ENCODE data around the gene UBLCP1. TPM values are rescaled to one million over a fixed set of nuclear protein-coding genes. Genes with fewer than 3 reads are reported as not detected.

UBLCP1 gene
- total RNA-seq, 1 experiment from 2014 or later: 32.9 TPM

DNA sequence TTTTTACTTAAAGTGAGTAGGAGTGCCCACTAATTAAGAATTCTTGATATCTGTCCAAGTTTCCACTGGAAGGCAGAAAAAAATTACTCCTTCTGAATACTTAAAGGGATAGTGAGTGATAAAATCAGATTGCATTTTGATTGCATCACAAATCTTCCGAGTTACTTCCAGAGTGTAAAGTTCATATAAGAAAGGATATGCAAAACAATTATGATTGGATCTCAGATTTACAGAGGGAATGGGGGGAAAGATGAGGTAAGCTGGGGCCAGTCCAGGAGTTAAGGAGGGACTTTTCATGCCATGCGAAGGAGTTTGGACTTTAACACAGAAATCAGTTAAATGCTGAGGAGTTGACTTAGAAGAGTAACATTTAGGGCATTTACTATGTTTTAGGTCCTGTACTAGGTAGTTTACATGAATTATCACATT lies 44.5 kb upstream of the UBLCP1 start:
- H3K9me3 ChIP-seq (ENCODE audit: control insufficient read depth in 1 of 2, insufficient read depth in 1 of 2, low read depth in 1 of 2, low read length in 2 of 2): no peaks in the 10 kb centered on the region
- H3K27me3 ChIP-seq (ENCODE audit: insufficient read depth, low read length): no peaks in the 10 kb centered on the region
- CTCF ChIA-PET: no interaction called here
- no peak for ATAC-seq
- RAD21 ChIA-PET (ENCODE audit: low non-redundant PET in 1 of 2, low total read pairs in 2 of 2, uncharacterized antibody in 2 of 2, unreplicated experiment in 2 of 2): no interaction called here
- peaks cover 3 to 6% of the 10 kb centered on the region in 2 experiments; a peak in 3 of 4 replicates for H3K4me1 ChIP-seq (ENCODE audit: control insufficient read depth in 1 of 2, insufficient read depth in 2 of 2, low read length in 2 of 2)
- H3K36me3 ChIP-seq (ENCODE audit: control insufficient read depth in 1 of 2, insufficient read depth in 2 of 2, low read length in 2 of 2): no peaks in the 10 kb centered on the region
- no peak overlapping the region for H3K4me3 ChIP-seq (replicated peaks in 1 of 2; ENCODE audit: low read depth in 1 of 2, low read length in 2 of 2)
- no peaks in the 10 kb centered on the region for H3K79me2 ChIP-seq (ENCODE audit: insufficient read depth, low read length)
- no peaks in the 10 kb centered on the region for H4K20me1 ChIP-seq (ENCODE audit: insufficient read depth)
- intact Hi-C loops (cut with micrococcal nuclease): no loop called here
- no peak overlapping the region for H3K27ac ChIP-seq (ENCODE audit: low read depth, low read length)
- H3K4me2 ChIP-seq (ENCODE audit: low read length): no peak overlapping the region
- no TSS peak for BruUV-seq (replicated peaks)
- no peak for DNase-seq (ENCODE audit: low read depth, low spot score)
- H3K9ac ChIP-seq (ENCODE audit: low read length): no peak overlapping the region
- POLR2A ChIA-PET: no interaction called here
- no peaks in the 10 kb centered on the region for H3K9me2 ChIP-seq (ENCODE audit: insufficient read depth)
- no peak overlapping the region for H2AFZ ChIP-seq (ENCODE audit: low read depth, low read length, poor library complexity, severe bottlenecking)
- TF ChIP-seq ELF1 (IDR thresholded peaks at IDR 0.05; ENCODE audit: borderline replicate concordance, low read depth) (no peak), TCF7L2 (IDR thresholded peaks at IDR 0.05; ENCODE audit: borderline replicate concordance, extremely low read depth, insufficient read depth, insufficient read length) (no peak), CBX3 (IDR thresholded peaks at IDR 0.05; ENCODE audit: low read depth) (0 out of 2 replicates have a peak, but pooled peaks have one; percentile 25), POLR2A (IDR thresholded peaks at IDR 0.05; ENCODE audit: borderline replicate concordance, extremely low read depth, insufficient read depth, insufficient read length) (no peak), JUND (IDR thresholded peaks at IDR 0.05) (peak; percentile 48; the same call in 1 of the 2 replicates), ZFX (IDR thresholded peaks at IDR 0.05) (no peak), SP1 (IDR thresholded peaks at IDR 0.05; ENCODE audit: low read depth) (peak; percentile 74), SRF (IDR thresholded peaks at IDR 0.05; ENCODE audit: low read depth) (no peak), RAD21 (IDR thresholded peaks at IDR 0.05; ENCODE audit: low read depth) (no peak), EZH2phosphoT487 (IDR thresholded peaks at IDR 0.05; ENCODE audit: borderline replicate concordance) (no peak), POLR2AphosphoS5 (IDR thresholded peaks at IDR 0.05; ENCODE audit: low read depth, low read length) (no peak), EGR1 (IDR thresholded peaks at IDR 0.05; ENCODE audit: low read depth) (peak; percentile 51; the same call in 1 of the 2 replicates), YY1 (IDR thresholded peaks at IDR 0.05; ENCODE audit: extremely low read depth, insufficient replicate concordance, low read depth, low read length) (no peak), FOSL1 (IDR thresholded peaks at IDR 0.05; ENCODE audit: low read depth) (no peak), SIN3A (IDR thresholded peaks at IDR 0.05; ENCODE audit: low read depth) (no peak), ZNF274 (IDR thresholded peaks at IDR 0.05; ENCODE audit: low read depth, low read length) (no peak), MAX (IDR thresholded peaks at IDR 0.05) (peak; percentile 48), CEBPB (IDR thresholded peaks at IDR 0.05; ENCODE audit: low read depth) (peak; percentile 97)
- TF ChIP-seq, protein P1, sequence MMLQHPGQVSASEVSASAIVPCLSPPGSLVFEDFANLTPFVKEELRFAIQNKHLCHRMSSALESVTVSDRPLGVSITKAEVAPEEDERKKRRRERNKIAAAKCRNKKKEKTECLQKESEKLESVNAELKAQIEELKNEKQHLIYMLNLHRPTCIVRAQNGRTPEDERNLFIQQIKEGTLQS (IDR thresholded peaks at IDR 0.05): no peak
- TF ChIP-seq, protein P2, sequence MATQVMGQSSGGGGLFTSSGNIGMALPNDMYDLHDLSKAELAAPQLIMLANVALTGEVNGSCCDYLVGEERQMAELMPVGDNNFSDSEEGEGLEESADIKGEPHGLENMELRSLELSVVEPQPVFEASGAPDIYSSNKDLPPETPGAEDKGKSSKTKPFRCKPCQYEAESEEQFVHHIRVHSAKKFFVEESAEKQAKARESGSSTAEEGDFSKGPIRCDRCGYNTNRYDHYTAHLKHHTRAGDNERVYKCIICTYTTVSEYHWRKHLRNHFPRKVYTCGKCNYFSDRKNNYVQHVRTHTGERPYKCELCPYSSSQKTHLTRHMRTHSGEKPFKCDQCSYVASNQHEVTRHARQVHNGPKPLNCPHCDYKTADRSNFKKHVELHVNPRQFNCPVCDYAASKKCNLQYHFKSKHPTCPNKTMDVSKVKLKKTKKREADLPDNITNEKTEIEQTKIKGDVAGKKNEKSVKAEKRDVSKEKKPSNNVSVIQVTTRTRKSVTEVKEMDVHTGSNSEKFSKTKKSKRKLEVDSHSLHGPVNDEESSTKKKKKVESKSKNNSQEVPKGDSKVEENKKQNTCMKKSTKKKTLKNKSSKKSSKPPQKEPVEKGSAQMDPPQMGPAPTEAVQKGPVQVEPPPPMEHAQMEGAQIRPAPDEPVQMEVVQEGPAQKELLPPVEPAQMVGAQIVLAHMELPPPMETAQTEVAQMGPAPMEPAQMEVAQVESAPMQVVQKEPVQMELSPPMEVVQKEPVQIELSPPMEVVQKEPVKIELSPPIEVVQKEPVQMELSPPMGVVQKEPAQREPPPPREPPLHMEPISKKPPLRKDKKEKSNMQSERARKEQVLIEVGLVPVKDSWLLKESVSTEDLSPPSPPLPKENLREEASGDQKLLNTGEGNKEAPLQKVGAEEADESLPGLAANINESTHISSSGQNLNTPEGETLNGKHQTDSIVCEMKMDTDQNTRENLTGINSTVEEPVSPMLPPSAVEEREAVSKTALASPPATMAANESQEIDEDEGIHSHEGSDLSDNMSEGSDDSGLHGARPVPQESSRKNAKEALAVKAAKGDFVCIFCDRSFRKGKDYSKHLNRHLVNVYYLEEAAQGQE (IDR thresholded peaks at IDR 0.05; ENCODE audit: low read depth): no peak
- TF ChIP-seq, protein P3, sequence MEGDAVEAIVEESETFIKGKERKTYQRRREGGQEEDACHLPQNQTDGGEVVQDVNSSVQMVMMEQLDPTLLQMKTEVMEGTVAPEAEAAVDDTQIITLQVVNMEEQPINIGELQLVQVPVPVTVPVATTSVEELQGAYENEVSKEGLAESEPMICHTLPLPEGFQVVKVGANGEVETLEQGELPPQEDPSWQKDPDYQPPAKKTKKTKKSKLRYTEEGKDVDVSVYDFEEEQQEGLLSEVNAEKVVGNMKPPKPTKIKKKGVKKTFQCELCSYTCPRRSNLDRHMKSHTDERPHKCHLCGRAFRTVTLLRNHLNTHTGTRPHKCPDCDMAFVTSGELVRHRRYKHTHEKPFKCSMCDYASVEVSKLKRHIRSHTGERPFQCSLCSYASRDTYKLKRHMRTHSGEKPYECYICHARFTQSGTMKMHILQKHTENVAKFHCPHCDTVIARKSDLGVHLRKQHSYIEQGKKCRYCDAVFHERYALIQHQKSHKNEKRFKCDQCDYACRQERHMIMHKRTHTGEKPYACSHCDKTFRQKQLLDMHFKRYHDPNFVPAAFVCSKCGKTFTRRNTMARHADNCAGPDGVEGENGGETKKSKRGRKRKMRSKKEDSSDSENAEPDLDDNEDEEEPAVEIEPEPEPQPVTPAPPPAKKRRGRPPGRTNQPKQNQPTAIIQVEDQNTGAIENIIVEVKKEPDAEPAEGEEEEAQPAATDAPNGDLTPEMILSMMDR (IDR thresholded peaks at IDR 0.05 in 2 of 3, conservative IDR thresholded peaks at IDR 0.05 in 1 of 3; ENCODE audit: borderline replicate concordance in 1 of 3, insufficient read depth in 1 of 3, low read depth in 2 of 3, low read length in 2 of 3): no peak
- TF ChIP-seq, protein P4, sequence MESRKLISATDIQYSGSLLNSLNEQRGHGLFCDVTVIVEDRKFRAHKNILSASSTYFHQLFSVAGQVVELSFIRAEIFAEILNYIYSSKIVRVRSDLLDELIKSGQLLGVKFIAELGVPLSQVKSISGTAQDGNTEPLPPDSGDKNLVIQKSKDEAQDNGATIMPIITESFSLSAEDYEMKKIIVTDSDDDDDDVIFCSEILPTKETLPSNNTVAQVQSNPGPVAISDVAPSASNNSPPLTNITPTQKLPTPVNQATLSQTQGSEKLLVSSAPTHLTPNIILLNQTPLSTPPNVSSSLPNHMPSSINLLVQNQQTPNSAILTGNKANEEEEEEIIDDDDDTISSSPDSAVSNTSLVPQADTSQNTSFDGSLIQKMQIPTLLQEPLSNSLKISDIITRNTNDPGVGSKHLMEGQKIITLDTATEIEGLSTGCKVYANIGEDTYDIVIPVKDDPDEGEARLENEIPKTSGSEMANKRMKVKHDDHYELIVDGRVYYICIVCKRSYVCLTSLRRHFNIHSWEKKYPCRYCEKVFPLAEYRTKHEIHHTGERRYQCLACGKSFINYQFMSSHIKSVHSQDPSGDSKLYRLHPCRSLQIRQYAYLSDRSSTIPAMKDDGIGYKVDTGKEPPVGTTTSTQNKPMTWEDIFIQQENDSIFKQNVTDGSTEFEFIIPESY (IDR thresholded peaks at IDR 0.05; ENCODE audit: extremely low read depth, insufficient replicate concordance, low read length): no peak

All from HCT116 (cell line).